HCT116 (cell line): Measurements from ENCODE around the gene URAD. TPM values are rescaled to one million over a fixed set of nuclear protein-coding genes. Genes with fewer than 3 reads are reported as not detected.

Experiments
- ATAC-seq: fragments of 200-7000 bp; cut with Tn5 transposase; 2 replicates; pipeline ENCODE4 v1.9.1; 2020; ENCODE audit warnings: mild to moderate bottlenecking, moderate library complexity
- BruUV-seq: library from RNA; stranded (reverse); fragments of 400-500 nt; replicated peaks from 2 replicates; lab custom pipeline; 2021; lab: Mats Ljungman, UMichigan
- CTCF ChIA-PET: fragments of 300-600 bp; sonication (Branson Sonifier 250); formaldehyde crosslinking; loops from one replicate; lab custom pipeline; 2021; ENCODE audit warnings: antibody characterized with exemption; lab: Charles Lee
- POLR2A ChIA-PET: fragments of 300-600, 350-600 bp; sonication (Branson Sonifier 250); formaldehyde crosslinking; loops from one replicate; lab custom pipeline; 2021; ENCODE audit warnings: antibody characterized with exemption; lab: Charles Lee
- RAD21 ChIA-PET, 2 experiments: fragments of 300-600 bp; sonication (Branson Sonifier 250); formaldehyde crosslinking; loops; one replicate each; lab custom pipeline; 2023; ENCODE audit warnings: low total read pairs in 2 of 2; ENCODE audit not compliant: uncharacterized antibody in 2 of 2, unreplicated experiment in 2 of 2, low non-redundant PET in 1 of 2; lab: Charles Lee
- DNase-seq: peaks from one replicate; pipeline ENCODE4 v3.0.0-alpha.2; 2010; ENCODE audit warnings: low read depth, low spot score
- H2AFZ ChIP-seq: fragments of 200-600 bp; shearing (Covaris generic), sonication (generic); 2 replicates; pipeline ENCODE4 v1.6.1; 2017; ENCODE audit warnings: low read depth, mixed run types, mixed read lengths, antibody characterized with exemption, low read length; ENCODE audit not compliant: poor library complexity, severe bottlenecking
- H3K27ac ChIP-seq: 2 replicates; pipeline ENCODE4 v1.5.1; 2012; ENCODE audit warnings: low read depth, low read length
- H3K27me3 ChIP-seq: fragments of 200-600 bp; sonication (generic); 2 replicates; pipeline ENCODE4 v1.6.1; 2016; ENCODE audit warnings: mixed run types, low read length, mixed read lengths; ENCODE audit not compliant: insufficient read depth
- H3K36me3 ChIP-seq, 2 experiments: fragments of 200-500 bp in 1 of 2; fragments of 200-600 bp in 1 of 2; sonication (Bioruptor generic) in 1 of 2; sonication (generic) in 1 of 2; 2 replicates each; pipeline versions ENCODE4 v1.5.1 to v1.6.1; 2014 to 2016; ENCODE audit warnings: low read length in 2 of 2, inconsistent platforms in 1 of 2, mixed read lengths in 1 of 2, mixed run types in 1 of 2; ENCODE audit not compliant: insufficient read depth in 2 of 2, control insufficient read depth in 1 of 2
- H3K4me1 ChIP-seq, 2 experiments: fragments of 200-600 bp in 1 of 2; sonication (generic) in 1 of 2; 2 replicates each; pipeline versions ENCODE4 v1.5.1 to v1.6.1; 2012 to 2017; ENCODE audit warnings: low read length in 2 of 2, inconsistent platforms in 1 of 2, mild to moderate bottlenecking in 1 of 2, mixed read lengths in 1 of 2, mixed run types in 1 of 2, moderate library complexity in 1 of 2; ENCODE audit not compliant: insufficient read depth in 2 of 2, control insufficient read depth in 1 of 2
- H3K4me2 ChIP-seq: fragments of 200-600 bp; sonication (generic); 2 replicates; pipeline ENCODE4 v1.6.1; 2017; ENCODE audit warnings: mixed run types, low read length, mixed read lengths
- H3K4me3 ChIP-seq, 2 experiments: fragments of 200-600 bp in 1 of 2; sonication (generic) in 1 of 2; replicated peaks in 1 of 2; 2 replicates each; pipeline ENCODE4 v1.5.1; 2011 to 2016; ENCODE audit warnings: low read length in 2 of 2, control low read depth in 1 of 2, low read depth in 1 of 2, mild to moderate bottlenecking in 1 of 2, mixed read lengths in 1 of 2, mixed run types in 1 of 2
- H3K79me2 ChIP-seq: fragments of 200-600 bp; sonication (generic); 2 replicates; pipeline ENCODE4 v1.6.1; 2017; ENCODE audit warnings: mild to moderate bottlenecking, mixed run types, low read length, moderate library complexity, mixed read lengths; ENCODE audit not compliant: insufficient read depth
- H3K9ac ChIP-seq: fragments of 200-600 bp; sonication (generic); 2 replicates; pipeline ENCODE4 v1.6.1; 2016; ENCODE audit warnings: low read length, mixed read lengths
- H3K9me2 ChIP-seq: fragments of 200-600 bp; sonication (generic), shearing (Covaris generic); 2 replicates; pipeline ENCODE4 v1.6.1; 2017; ENCODE audit warnings: mixed run types, mild to moderate bottlenecking, moderate library complexity; ENCODE audit not compliant: insufficient read depth
- H3K9me3 ChIP-seq, 2 experiments: fragments of 200-500 bp in 1 of 2; fragments of 200-600 bp in 1 of 2; sonication (Bioruptor generic) in 1 of 2; sonication (generic) in 1 of 2; 2 replicates each; pipeline ENCODE4 v1.6.1; 2014 to 2017; ENCODE audit warnings: low read length in 2 of 2, mixed read lengths in 2 of 2, inconsistent platforms in 1 of 2, low read depth in 1 of 2, mild to moderate bottlenecking in 1 of 2, mixed run types in 1 of 2, moderate library complexity in 1 of 2; ENCODE audit not compliant: control insufficient read depth in 1 of 2, insufficient read depth in 1 of 2
- H4K20me1 ChIP-seq: fragments of 200-600 bp; sonication (generic), shearing (Covaris generic); 2 replicates; pipeline ENCODE4 v1.6.1; 2017; ENCODE audit warnings: mixed run types, mild to moderate bottlenecking, moderate library complexity; ENCODE audit not compliant: insufficient read depth
- CBX3 ChIP-seq: IDR thresholded peaks from 2 replicates; pipeline ENCODE4 v1.6.1; 2012; ENCODE audit warnings: low read depth
- EGR1 ChIP-seq: IDR thresholded peaks from 2 replicates; pipeline ENCODE4 v1.6.1; 2012; ENCODE audit warnings: low read depth
- ELF1 ChIP-seq: IDR thresholded peaks from 2 replicates; pipeline ENCODE4 v1.6.1; 2012; ENCODE audit warnings: low read depth, borderline replicate concordance
- EZH2 ChIP-seq: fragments of 200-600 bp; sonication (generic); IDR thresholded peaks from 2 replicates; pipeline ENCODE4 v1.6.1; 2017; ENCODE audit warnings: antibody characterized with exemption, mixed run types
- EZH2phosphoT487 ChIP-seq: fragments of 200-600 bp; IDR thresholded peaks from 2 replicates; pipeline ENCODE4 v1.6.1; 2018; ENCODE audit warnings: antibody characterized with exemption, borderline replicate concordance
- FOSL1 ChIP-seq: IDR thresholded peaks from 2 replicates; pipeline ENCODE4 v1.6.1; 2012; ENCODE audit warnings: low read depth
- JUND ChIP-seq: IDR thresholded peaks from 2 replicates; pipeline ENCODE4 v1.6.1; 2012
- POLR2AphosphoS5 ChIP-seq: IDR thresholded peaks from 2 replicates; pipeline ENCODE4 v1.6.1; 2011; ENCODE audit warnings: mild to moderate bottlenecking, low read depth, low read length, moderate library complexity
- RAD21 ChIP-seq: IDR thresholded peaks from 2 replicates; pipeline ENCODE4 v1.6.1; 2012; ENCODE audit warnings: low read depth, mild to moderate bottlenecking
- TCF7L2 ChIP-seq: IDR thresholded peaks from 2 replicates; pipeline ENCODE4 v1.7.0; 2011; ENCODE audit warnings: borderline replicate concordance, inconsistent platforms; ENCODE audit not compliant: insufficient read depth, insufficient read length; ENCODE audit errors: extremely low read depth
- YY1 ChIP-seq: IDR thresholded peaks from 2 replicates; pipeline ENCODE4 v1.6.1; 2011; ENCODE audit warnings: low read length, low read depth, moderate library complexity, mild to moderate bottlenecking; ENCODE audit not compliant: insufficient replicate concordance; ENCODE audit errors: extremely low read depth
- ZFX ChIP-seq: fragments of 450-650 bp; IDR thresholded peaks from 2 replicates; pipeline ENCODE4 v1.6.1; 2017
- ZNF274 ChIP-seq: fragments of 200-500 bp; sonication (Bioruptor generic); IDR thresholded peaks from 2 replicates; pipeline ENCODE4 v1.6.1; 2014; ENCODE audit warnings: mild to moderate bottlenecking, low read depth, low read length, inconsistent platforms
- intact Hi-C: fragments of 100-400 bp; cut with micrococcal nuclease; formaldehyde crosslinking; loops from 2 replicates; pipeline ENCODE4 v1.10.0; 2022
- total RNA-seq: library from RNA; stranded (reverse); gene quantifications from one replicate; pipeline ENCODE4 v1.2.1, GENCODE V29; 2021; ENCODE audit not compliant: unreplicated experiment
- TF ChIP-seq, protein P1 (sequence below): IDR thresholded peaks from 2 replicates; pipeline ENCODE4 v1.6.1; 2011; ENCODE audit warnings: mild to moderate bottlenecking, low read length, moderate library complexity; ENCODE audit not compliant: insufficient replicate concordance; ENCODE audit errors: extremely low read depth
- TF ChIP-seq, protein P2 (sequence below): IDR thresholded peaks from 2 replicates; pipeline ENCODE4 v1.6.1; 2012

URAD gene
- total RNA-seq, 1 experiment from 2014 or later: not detected

DNA sequence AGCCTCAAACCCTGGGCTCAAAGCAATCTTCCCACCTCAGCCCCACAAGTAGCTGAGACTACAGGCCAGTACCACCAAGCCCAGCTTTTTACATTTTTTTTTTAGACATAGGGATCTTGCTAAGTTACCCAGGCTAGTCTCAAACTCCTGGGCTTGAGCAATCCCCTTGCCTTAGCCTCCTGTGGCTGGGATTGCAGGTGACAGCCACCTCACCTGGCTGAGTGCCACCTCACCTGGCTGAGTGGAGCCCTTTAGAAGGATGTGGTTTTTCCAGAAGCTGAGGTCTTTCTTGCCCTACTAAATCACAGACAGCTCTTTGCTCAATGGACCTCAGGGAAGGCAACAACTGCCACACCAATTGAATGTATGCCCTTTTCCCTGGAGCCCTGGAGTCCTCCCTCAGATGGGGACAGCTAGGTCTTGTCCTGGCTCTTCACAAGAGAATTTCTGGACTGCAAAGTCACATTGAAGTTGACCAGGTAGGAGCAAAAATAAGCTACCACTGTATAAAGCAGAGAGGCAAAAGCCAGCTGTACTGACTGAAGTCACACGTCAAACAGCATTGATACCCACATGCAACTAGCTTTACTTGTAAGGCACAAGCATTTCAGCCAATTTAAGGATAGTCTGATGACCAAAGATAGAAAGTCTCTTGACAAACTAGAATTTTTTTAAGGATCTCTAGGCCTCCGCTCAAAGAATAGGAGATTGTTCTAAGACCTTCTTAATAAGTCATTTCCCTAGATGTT, 54.7 kb downstream of the URAD start:
- Histone ChIP-seq H3K4me2 (no peak overlapping the region), H2AFZ (no peak overlapping the region), H3K9me3 (no peaks in the 10 kb centered on the region), H3K79me2 (no peaks in the 10 kb centered on the region), H3K4me3 (no peak overlapping the region), H3K4me1 (no peaks in the 10 kb centered on the region), H3K27ac (no peak overlapping the region), H3K9ac (no peak overlapping the region), H4K20me1 (no peaks in the 10 kb centered on the region), H3K9me2 (no peaks in the 10 kb centered on the region), H3K27me3 (no peaks in the 10 kb centered on the region), H3K36me3 (no peaks in the 10 kb centered on the region)
- BruUV-seq: no TSS peak
- CTCF ChIA-PET: no interaction called here
- no peak for TF ChIP-seq JUND
- TF ChIP-seq, protein P1, sequence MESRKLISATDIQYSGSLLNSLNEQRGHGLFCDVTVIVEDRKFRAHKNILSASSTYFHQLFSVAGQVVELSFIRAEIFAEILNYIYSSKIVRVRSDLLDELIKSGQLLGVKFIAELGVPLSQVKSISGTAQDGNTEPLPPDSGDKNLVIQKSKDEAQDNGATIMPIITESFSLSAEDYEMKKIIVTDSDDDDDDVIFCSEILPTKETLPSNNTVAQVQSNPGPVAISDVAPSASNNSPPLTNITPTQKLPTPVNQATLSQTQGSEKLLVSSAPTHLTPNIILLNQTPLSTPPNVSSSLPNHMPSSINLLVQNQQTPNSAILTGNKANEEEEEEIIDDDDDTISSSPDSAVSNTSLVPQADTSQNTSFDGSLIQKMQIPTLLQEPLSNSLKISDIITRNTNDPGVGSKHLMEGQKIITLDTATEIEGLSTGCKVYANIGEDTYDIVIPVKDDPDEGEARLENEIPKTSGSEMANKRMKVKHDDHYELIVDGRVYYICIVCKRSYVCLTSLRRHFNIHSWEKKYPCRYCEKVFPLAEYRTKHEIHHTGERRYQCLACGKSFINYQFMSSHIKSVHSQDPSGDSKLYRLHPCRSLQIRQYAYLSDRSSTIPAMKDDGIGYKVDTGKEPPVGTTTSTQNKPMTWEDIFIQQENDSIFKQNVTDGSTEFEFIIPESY: no peak
- TF ChIP-seq ZNF274: no peak
- TF ChIP-seq, protein P2, sequence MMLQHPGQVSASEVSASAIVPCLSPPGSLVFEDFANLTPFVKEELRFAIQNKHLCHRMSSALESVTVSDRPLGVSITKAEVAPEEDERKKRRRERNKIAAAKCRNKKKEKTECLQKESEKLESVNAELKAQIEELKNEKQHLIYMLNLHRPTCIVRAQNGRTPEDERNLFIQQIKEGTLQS: no peak
- no peak for TF ChIP-seq ELF1
- POLR2A ChIA-PET: no interaction called here
- RAD21 ChIA-PET: no interaction called here
- DNase-seq (no peak), ATAC-seq (no peak)
- intact Hi-C loops: no loop called here

DNA sequence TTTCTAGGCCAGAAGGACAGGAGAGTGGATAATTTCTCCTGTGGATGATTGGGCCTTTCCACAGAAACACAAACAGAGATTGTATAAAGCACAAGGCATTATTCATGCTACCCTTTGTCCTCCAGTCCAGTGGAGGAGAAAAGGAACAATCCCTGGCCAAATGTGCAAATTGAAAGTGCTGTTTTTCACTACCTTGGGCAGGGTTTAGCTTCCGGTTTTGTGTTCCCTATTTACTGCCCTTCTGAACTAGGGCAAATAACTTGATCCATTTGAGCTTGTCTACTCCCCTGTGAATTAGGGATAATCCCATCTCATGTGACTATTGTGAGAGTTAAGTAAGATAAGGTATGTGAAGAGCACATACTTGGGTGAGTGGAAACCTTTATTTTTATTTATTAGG, 55.4 kb downstream of the URAD start:
- Histone ChIP-seq H4K20me1 (no peaks in the 10 kb centered on the region), H3K27ac (no peak overlapping the region), H3K4me3 (no peak overlapping the region), H2AFZ (no peak overlapping the region), H3K79me2 (no peaks in the 10 kb centered on the region), H3K9me2 (no peaks in the 10 kb centered on the region), H3K9ac (no peak overlapping the region), H3K4me2 (no peak overlapping the region), H3K27me3 (no peaks in the 10 kb centered on the region), H3K36me3 (no peaks in the 10 kb centered on the region), H3K9me3 (no peaks in the 10 kb centered on the region), H3K4me1 (no peaks in the 10 kb centered on the region)
- ChIA-PET RAD21 (no interaction called here), CTCF (no interaction called here), POLR2A (no interaction called here)
- no peak for DNase-seq
- no TSS peak for BruUV-seq
- intact Hi-C loops: no loop called here
- no peak for ATAC-seq
- TF ChIP-seq, protein P1: no peak
- TF ChIP-seq CBX3: no peak
- no peak for TF ChIP-seq RAD21
- no peak for TF ChIP-seq JUND
- TF ChIP-seq POLR2AphosphoS5: no peak
- no peak for TF ChIP-seq ELF1
- no peak for TF ChIP-seq TCF7L2
- TF ChIP-seq, protein P2: no peak
- no peak for TF ChIP-seq ZFX
- TF ChIP-seq FOSL1: no peak
- TF ChIP-seq EZH2phosphoT487: no peak
- no peak for TF ChIP-seq ZNF274
- no peak for TF ChIP-seq EZH2
- TF ChIP-seq EGR1: no peak
- no peak for TF ChIP-seq YY1
